Stimulated activated CD8-positive, alpha-beta memory T cell treated with anti-CD3 and anti-CD28 coated beads, Interleukin-4, amount 100 ng/mL, for 1 hour (primary cell): ENCODE results near the gene MDM2.
"Not testable (repeated sequence)": the region's sequence is repeated elsewhere in the genome, so short reads cannot be mapped to it uniquely, and the experiment has no call there.

Experiments
- DNase-seq, 2 donors: peaks; one replicate each; pipeline ENCODE4 v3.0.0-alpha.2; 2020; ENCODE audit warnings: low read depth in 2 of 2, low spot score in 1 of 2

Gene MDM2

GRCh38 chr12:68785823-68786222, 22.2 kb upstream of the MDM2 start:
- DNase-seq, result no peak

GRCh38 chr12:68786929-68787328, 21.0 kb upstream of the MDM2 start:
- DNase-seq, result no peak

DNA sequence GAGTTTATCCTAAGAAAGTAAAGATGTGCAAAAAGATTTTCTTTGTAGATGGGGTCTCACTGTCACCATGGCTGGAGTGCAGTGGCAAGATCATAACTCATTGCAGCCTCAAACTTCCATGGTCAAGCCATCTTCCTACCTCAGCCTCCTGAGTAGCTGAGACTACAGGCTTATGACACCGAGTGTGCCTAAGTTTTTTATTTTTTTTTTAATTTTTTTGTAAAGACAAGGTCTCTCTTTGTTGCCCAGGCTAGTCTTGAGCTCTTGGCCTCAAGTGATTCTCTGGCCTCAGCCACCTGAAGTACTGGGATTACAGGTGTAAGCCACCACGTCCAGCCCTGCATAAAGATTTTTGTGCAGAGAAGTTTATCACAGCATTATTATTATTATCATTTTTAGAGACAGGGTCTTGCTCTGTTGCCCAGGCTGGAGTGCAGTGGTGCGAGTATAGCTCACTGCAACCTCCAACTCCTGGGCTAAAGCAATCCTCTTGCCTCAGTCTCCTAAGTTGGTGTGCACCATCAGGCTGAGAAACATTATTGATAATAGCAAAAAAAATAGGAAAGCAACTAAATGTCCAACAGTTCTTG, 19.3 kb upstream of the MDM2 start:
- no peak for DNase-seq

DNA sequence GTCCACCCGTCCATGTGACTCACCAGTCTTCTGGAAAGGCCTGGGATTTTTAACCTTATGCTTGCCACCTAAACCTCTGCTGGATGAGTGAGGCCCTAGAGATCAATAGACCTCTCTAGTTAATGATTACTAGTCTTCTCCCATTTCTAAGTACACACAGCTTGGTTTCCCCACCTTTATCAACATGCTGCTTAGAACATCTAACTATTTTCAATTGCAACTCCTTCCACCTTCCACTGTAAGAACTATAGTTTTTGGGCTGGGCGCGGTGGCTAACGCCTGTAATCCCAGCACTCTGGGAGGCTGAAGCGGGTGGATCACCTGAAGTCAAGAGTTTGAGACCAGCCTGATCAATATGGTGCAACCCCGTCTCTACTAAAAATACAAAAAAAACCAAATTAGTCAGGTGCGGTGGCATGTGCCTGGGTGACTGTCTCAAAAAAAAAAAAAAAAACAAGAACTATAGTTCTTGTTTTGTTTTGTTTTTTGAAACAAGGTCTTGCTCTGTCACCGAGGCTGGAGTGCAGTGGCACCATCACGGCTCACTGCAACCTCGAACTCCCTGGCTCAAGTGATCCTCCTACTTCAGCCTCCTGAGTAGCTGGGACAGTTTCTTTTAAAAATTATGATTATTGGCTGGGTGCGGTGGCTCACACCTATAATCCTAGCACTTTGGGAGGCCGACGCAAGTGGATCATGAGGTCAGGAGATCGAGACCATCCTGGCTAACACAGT, 18.7 kb upstream of the MDM2 start:
- DNase-seq, result no peak

- no peak for DNase-seq
These were observed 17.7 kb upstream of the MDM2 start for GRCh38 chr12:68790081-68790951.

DNA sequence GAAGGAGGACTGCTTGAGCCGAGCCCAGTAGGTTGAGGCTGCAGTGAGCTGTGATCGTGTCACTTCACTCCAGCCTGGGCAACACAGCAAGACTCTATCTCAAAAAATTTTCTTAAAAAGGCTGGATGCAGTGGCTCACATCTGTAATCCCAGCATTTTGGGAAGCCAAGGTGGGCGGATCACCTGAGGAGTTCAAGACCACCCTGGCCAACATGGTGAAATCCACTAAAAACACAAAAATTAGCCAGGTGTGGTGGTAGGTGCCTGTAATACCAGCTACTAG, 17.1 kb upstream of the MDM2 start:
- no peak for DNase-seq

- DNase-seq, result no peak
These were observed 16.0 kb upstream of the MDM2 start for GRCh38 chr12:68791897-68792481.

DNA sequence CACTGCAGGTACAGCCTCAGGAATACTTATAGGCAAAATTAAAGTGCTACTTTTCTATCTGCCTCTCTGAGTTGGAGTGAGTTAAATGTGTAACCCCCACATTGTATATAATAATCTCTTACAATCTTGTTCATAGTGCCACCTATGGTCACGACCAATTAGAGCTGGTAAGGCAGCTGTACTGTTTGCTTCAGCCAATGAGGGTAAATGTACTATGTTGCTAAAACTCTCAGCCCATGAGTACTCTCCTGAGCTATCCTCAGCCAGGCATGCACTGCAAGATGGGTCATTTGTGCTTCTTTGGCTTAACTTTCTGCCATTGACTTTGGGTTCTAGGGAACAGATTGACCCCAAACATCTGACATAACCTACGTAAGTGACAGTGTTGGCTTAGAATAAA, 15.0 kb upstream of the MDM2 start:
- no peak for DNase-seq

- no peak for DNase-seq
These were observed 14.5 kb upstream of the MDM2 start for GRCh38 chr12:68793436-68793835.

GRCh38 chr12:68793975-68794652, 13.9 kb upstream of the MDM2 start:
- DNase-seq, result no peak

GRCh38 chr12:68794653-68795251, 13.2 kb upstream of the MDM2 start:
- DNase-seq, result no peak

DNA sequence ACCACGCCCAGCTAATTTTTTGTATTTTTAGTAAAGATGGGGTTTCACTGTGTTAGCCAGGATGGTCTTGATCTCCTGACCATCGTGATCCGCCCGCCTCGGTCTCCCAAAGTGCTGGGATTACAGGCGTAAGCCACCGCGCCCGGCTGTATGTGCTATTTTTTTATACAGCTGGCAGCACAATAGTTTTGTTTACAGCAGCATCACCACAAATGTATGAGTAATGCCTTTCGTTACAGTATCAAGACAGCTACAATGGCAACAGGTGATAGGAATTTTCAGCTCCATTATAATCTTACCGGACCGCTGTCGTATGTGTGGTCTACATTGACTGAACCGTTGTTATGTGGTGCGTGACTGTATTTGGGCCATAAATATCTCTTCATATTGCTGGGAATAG, 11.6 kb upstream of the MDM2 start:
- DNase-seq, result no peak

DNA sequence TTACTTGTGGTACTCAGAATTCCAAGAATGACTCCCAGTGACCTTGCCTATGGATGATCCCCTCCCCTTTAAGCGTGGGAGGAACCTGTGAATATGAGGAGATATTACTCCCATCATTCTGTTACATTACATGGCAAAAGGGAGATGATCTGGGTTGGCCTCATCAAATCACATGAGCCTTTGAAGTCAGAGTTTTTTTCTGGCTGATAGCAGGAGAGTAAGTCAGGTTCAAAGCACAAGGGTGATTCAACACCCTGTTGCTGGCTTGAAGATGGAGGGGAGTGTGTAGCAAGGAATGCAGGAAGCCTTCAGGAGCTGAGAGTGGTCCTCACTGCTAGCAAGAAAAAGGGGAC, 9.1 kb upstream of the MDM2 start:
- no peak for DNase-seq

GRCh38 chr12:68800294-68800693, 7.7 kb upstream of the MDM2 start:
- DNase-seq, result no peak

DNA sequence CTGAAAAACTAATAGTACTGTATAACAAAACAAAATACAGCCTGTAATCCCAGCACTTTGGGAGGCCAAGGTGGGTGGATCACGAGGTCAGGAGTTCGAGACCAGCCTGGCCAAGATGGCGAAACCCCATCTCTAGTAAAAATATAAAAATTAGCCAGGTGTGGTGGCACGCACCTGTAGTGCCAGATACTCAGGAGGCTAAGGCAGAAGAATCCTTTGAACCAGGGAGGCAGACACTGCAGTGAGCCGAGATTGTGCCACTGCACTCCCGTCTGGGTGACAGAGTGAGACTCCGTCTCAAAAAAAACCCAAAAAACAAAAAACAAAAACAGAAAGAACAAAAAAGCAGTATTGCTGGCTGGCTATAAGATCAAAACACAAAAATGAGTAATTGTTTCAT, 6.9 kb upstream of the MDM2 start:
- DNase-seq, result not testable (repeated sequence)

DNA sequence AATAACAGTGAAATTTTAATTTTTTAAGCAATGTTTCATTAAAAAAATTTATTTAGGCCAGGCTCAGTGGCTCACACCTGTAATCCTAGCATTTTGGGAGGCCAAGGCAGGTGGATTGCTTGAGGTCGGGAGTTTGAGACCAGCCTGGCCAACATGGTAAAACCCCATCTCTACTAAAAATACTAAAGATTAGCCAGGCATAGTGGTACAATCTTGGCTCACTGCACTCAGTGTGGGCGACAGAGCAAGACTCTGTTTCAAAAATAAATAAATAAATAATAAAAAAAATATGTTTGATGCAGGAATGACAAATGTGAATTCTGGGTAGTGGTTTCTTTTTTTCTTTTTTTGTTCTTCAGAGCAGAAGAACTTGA, 5.6 kb upstream of the MDM2 start:
- not testable (repeated sequence) for DNase-seq

GRCh38 chr12:68802911-68803651, 4.9 kb upstream of the MDM2 start:
- not testable (repeated sequence) for DNase-seq

GRCh38 chr12:68803948-68804656, 3.9 kb upstream of the MDM2 start:
- no peak for DNase-seq

DNA sequence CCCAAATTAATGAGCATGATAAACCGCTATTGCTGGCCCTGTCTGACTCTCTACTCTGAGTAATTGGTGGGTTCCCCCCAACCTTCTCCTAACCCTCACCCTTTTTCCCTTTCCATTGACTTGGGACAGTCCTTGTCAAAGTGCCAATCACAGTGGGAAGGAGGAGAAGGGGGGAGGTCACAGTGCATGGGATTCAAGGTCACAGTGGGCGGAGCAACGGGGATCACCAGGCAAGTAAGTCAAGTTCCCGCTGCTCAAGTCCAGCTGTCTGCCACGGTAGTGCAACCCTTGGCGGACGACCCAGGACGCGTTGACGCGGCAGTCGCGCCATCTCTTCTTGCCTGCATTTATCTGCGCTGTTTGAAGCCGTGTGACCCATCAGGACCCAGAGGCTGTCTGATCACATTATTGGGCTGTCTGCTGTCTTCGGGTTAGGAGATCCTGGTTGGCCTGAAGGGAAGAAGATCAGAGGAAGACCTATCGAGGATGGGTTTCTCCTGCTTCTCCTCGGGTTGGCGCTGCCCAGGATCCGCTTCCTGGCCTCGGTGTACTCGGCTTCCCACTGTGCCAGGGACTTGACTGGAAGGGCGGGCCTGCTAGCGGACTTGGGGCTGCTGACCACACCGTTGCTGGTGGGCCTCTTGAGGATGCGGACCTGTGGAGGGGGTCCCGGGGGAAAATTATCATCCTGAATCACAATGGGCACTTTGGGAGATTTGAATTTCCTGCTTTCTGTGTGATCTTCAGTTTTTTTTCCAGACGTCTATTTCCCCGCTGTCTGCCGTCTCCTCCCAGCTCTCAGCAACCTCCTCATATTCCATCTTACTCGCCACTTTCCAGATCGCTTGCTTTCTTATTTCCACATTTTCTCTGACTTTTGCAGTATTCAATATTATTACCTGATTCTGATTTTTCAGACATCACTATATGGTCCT, 3.1 kb upstream of the MDM2 start:
- DNase-seq, result no peak
